HEK293 (cell line): ENCODE results near the gene NRF1.

Experiments used
- CTCF ChIA-PET: fragments of 350-600 bp; formaldehyde crosslinking; extraction: SDS; loops from one replicate; lab custom pipeline; 2021; ENCODE audit warnings: antibody characterized with exemption; lab: Yijun Ruan, JAX
- POLR2A ChIA-PET: fragments of 300-600 bp; formaldehyde crosslinking; extraction: SDS; loops from one replicate; lab custom pipeline; 2020; ENCODE audit warnings: antibody characterized with exemption, inconsistent platforms; lab: Yijun Ruan, JAX
- H3K27ac ChIP-seq: fragments of 200-500 bp; sonication (Bioruptor generic); 2 replicates; pipeline ENCODE4 v1.5.1; 2014; ENCODE audit warnings: low read depth, low read length, control low read depth, inconsistent platforms; ENCODE audit errors: extremely low read depth
- H3K36me3 ChIP-seq, 2 experiments: fragments of 200-500 bp in 1 of 2; sonication (Bioruptor generic) in 1 of 2; 1 replicate in 1 of 2; 2 replicates in 1 of 2; pipeline ENCODE4 v1.5.1; 2014 to 2017; ENCODE audit warnings: inconsistent platforms in 2 of 2, low read length in 2 of 2; ENCODE audit not compliant: control insufficient read depth in 2 of 2, insufficient read depth in 1 of 2
- H3K4me1 ChIP-seq: fragments of 200-500 bp; sonication (Bioruptor generic); 2 replicates; pipeline ENCODE4 v1.5.1; 2014; ENCODE audit warnings: mild to moderate bottlenecking, low read length, inconsistent platforms; ENCODE audit not compliant: control insufficient read depth, insufficient read depth
- H3K4me3 ChIP-seq: 2 replicates; pipeline ENCODE4 v1.5.1; 2011; ENCODE audit warnings: low read depth, mild to moderate bottlenecking, control low read depth, low read length, moderate library complexity
- H3K9me3 ChIP-seq: fragments of 200-500 bp; sonication (Bioruptor generic); 2 replicates; pipeline ENCODE4 v1.5.1; 2014; ENCODE audit warnings: low read depth, low read length, inconsistent platforms; ENCODE audit not compliant: control insufficient read depth, insufficient read depth
- GLI2 ChIP-seq: fragments of 450-650 bp; formaldehyde crosslinking; IDR thresholded peaks from 2 replicates; pipeline ENCODE4; 2017; ENCODE audit warnings: missing biosample characterization, missing genetic modification characterization, low read depth, borderline replicate concordance
- GLIS2 ChIP-seq: fragments of 450-650 bp; formaldehyde crosslinking; IDR thresholded peaks from 2 replicates; pipeline ENCODE4 v1.5.1; 2016; ENCODE audit warnings: missing biosample characterization, missing genetic modification characterization
- HOXC10 ChIP-seq: sonication (generic); formaldehyde crosslinking; IDR thresholded peaks from 2 replicates; pipeline ENCODE4 v1.8.1; 2023; ENCODE audit warnings: mild to moderate bottlenecking, missing genetic modification reagents
- KLF7 ChIP-seq: fragments of 450-650 bp; formaldehyde crosslinking; IDR thresholded peaks from 2 replicates; pipeline ENCODE4 v1.5.1; 2016; ENCODE audit warnings: missing biosample characterization, missing genetic modification characterization, borderline replicate concordance
- KLF8 ChIP-seq: fragments of 450-650 bp; formaldehyde crosslinking; IDR thresholded peaks from 2 replicates; pipeline ENCODE4 v1.5.1; 2016; ENCODE audit warnings: missing biosample characterization, missing genetic modification characterization
- RBAK ChIP-seq: fragments of 450-650 bp; formaldehyde crosslinking; IDR thresholded peaks from 2 replicates; pipeline ENCODE4 v1.5.1; 2016; ENCODE audit warnings: missing biosample characterization, missing genetic modification characterization
- REPIN1 ChIP-seq: fragments of 450-650 bp; formaldehyde crosslinking; IDR thresholded peaks from 2 replicates; pipeline ENCODE4 v1.5.1; 2017; ENCODE audit warnings: missing biosample characterization, missing genetic modification characterization, low read depth
- SETDB1 ChIP-seq: IDR thresholded peaks from one replicate; pipeline ENCODE4 v1.6.1; 2017; ENCODE audit warnings: mild to moderate bottlenecking, low read length, moderate library complexity, mixed read lengths; ENCODE audit not compliant: insufficient read length
- SP3 ChIP-seq: fragments of 450-650 bp; formaldehyde crosslinking; IDR thresholded peaks from 2 replicates; pipeline ENCODE4 v1.5.1; 2016; ENCODE audit warnings: missing biosample characterization, missing genetic modification characterization
- SP7 ChIP-seq: fragments of 450-650 bp; formaldehyde crosslinking; IDR thresholded peaks from 2 replicates; pipeline ENCODE4 v1.5.1; 2016; ENCODE audit warnings: missing biosample characterization, missing genetic modification characterization
- ZFP3 ChIP-seq: fragments of 450-650 bp; formaldehyde crosslinking; IDR thresholded peaks from 2 replicates; pipeline ENCODE4 v1.5.1; 2016; ENCODE audit warnings: low read depth, missing biosample characterization, missing genetic modification characterization
- ZNF202 ChIP-seq: fragments of 450-650 bp; formaldehyde crosslinking; IDR thresholded peaks from 2 replicates; pipeline ENCODE4 v1.5.1; 2016; ENCODE audit warnings: missing biosample characterization, missing genetic modification characterization, borderline replicate concordance
- ZNF266 ChIP-seq: fragments of 450-650 bp; formaldehyde crosslinking; IDR thresholded peaks from 2 replicates; pipeline ENCODE4 v1.5.1; 2016; ENCODE audit warnings: missing biosample characterization, missing genetic modification characterization, low read depth
- ZNF302 ChIP-seq: fragments of 450-650 bp; formaldehyde crosslinking; IDR thresholded peaks from 2 replicates; pipeline ENCODE4 v1.5.1; 2016; ENCODE audit warnings: missing biosample characterization, missing genetic modification characterization, low read depth
- ZNF324 ChIP-seq: fragments of 450-650 bp; formaldehyde crosslinking; IDR thresholded peaks from 2 replicates; pipeline ENCODE4 v1.5.1; 2016; ENCODE audit warnings: missing biosample characterization, missing genetic modification characterization
- ZNF366 ChIP-seq: fragments of 450-650 bp; formaldehyde crosslinking; conservative IDR thresholded peaks from 2 replicates; pipeline ENCODE4 v1.5.1; 2016; ENCODE audit warnings: missing biosample characterization, missing genetic modification characterization
- ZNF391 ChIP-seq: fragments of 450-650 bp; formaldehyde crosslinking; IDR thresholded peaks from 2 replicates; pipeline ENCODE4 v1.5.1; 2016; ENCODE audit warnings: low read depth, missing biosample characterization, missing genetic modification characterization, borderline replicate concordance
- ZNF621 ChIP-seq: fragments of 450-650 bp; formaldehyde crosslinking; IDR thresholded peaks from 2 replicates; pipeline ENCODE4 v1.5.1; 2017; ENCODE audit warnings: missing biosample characterization, missing genetic modification characterization
- ZNF654 ChIP-seq: fragments of 450-650 bp; formaldehyde crosslinking; IDR thresholded peaks from 2 replicates; pipeline ENCODE4 v1.5.1; 2016; ENCODE audit warnings: low read depth, missing biosample characterization, missing genetic modification characterization
- ZNF664 ChIP-seq: fragments of 450-650 bp; formaldehyde crosslinking; IDR thresholded peaks from 2 replicates; pipeline ENCODE4 v1.5.1; 2016; ENCODE audit warnings: missing biosample characterization, missing genetic modification characterization
- TF ChIP-seq, protein P1 (sequence below): fragments of 450-650 bp; formaldehyde crosslinking; IDR thresholded peaks from 2 replicates; pipeline ENCODE4 v1.5.1; 2016; ENCODE audit warnings: missing biosample characterization, missing genetic modification characterization
- TF ChIP-seq, protein P2 (sequence below): fragments of 450-650 bp; formaldehyde crosslinking; IDR thresholded peaks from 2 replicates; pipeline ENCODE4 v1.5.1; 2016; ENCODE audit warnings: missing biosample characterization, missing genetic modification characterization
- TF ChIP-seq, protein P3 (sequence below): fragments of 450-650 bp; formaldehyde crosslinking; IDR thresholded peaks from 2 replicates; pipeline ENCODE4 v1.5.1; 2016; ENCODE audit warnings: missing biosample characterization, missing genetic modification characterization
- TF ChIP-seq, protein P4 (sequence below): fragments of 450-650 bp; formaldehyde crosslinking; IDR thresholded peaks from 2 replicates; pipeline ENCODE4 v1.5.1; 2016; ENCODE audit warnings: missing biosample characterization, missing genetic modification characterization

NRF1 gene

DNA sequence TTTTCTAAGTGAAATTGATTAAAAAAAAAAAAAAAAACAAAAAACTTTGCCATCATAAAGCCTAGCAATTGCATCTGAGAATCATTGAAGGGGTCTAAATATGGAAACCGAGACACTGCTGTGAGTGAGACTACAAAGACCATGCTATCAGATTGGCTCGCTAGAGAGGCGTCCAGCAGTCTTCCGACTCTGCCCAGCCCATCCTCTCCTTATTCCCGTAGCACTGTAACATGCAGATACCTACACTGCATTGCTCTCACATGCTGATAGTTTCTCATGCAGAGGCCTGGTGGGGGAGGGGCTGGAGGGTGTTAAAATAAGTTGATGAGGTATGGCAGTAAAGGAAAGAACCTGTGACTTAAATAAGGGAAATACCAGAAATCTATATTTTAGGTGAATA, 130.7 kb downstream of the NRF1 start:
- POLR2A ChIA-PET, result no interaction called here
- CTCF ChIA-PET, result no interaction called here
- no peaks in the 10 kb centered on the region for H3K9me3 ChIP-seq
- TF ChIP-seq KLF8 (tag by site-specific recombination) (no peak), ZNF391 (no peak), ZNF664 (no peak), ZNF324 (tag by site-specific recombination) (no peak)
- TF ChIP-seq, protein P1, sequence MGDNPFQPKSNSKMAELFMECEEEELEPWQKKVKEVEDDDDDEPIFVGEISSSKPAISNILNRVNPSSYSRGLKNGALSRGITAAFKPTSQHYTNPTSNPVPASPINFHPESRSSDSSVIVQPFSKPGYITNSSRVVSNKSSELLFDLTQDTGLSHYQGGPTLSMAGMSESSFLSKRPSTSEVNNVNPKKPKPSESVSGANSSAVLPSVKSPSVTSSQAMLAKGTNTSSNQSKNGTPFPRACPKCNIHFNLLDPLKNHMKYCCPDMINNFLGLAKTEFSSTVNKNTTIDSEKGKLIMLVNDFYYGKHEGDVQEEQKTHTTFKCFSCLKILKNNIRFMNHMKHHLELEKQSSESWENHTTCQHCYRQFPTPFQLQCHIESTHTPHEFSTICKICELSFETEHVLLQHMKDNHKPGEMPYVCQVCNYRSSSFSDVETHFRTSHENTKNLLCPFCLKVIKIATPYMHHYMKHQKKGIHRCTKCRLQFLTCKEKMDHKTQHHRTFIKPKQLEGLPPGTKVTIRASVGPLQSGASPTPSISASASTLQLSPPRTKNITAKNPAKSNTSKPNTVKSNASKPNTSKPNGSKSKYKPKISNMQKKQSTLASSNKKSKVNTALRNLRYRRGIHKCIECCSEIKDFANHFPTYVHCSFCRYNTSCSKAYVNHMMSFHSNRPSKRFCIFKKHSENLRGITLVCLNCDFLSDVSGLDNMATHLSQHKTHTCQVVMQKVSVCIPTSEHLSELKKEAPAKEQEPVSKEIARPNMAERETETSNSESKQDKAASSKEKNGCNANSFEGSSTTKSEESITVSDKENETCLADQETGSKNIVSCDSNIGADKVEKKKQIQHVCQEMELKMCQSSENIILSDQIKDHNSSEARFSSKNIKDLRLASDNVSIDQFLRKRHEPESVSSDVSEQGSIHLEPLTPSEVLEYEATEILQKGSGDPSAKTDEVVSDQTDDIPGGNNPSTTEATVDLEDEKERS, result no peak
- no peak overlapping the region for H3K27ac ChIP-seq
- peaks cover 0 to 28% of the 10 kb centered on the region in 2 experiments; a peak in 1 of 3 replicates for H3K36me3 ChIP-seq
- H3K4me1 ChIP-seq, result no peaks in the 10 kb centered on the region; the same call in 1 of the 2 replicates
- no peak overlapping the region for H3K4me3 ChIP-seq

DNA sequence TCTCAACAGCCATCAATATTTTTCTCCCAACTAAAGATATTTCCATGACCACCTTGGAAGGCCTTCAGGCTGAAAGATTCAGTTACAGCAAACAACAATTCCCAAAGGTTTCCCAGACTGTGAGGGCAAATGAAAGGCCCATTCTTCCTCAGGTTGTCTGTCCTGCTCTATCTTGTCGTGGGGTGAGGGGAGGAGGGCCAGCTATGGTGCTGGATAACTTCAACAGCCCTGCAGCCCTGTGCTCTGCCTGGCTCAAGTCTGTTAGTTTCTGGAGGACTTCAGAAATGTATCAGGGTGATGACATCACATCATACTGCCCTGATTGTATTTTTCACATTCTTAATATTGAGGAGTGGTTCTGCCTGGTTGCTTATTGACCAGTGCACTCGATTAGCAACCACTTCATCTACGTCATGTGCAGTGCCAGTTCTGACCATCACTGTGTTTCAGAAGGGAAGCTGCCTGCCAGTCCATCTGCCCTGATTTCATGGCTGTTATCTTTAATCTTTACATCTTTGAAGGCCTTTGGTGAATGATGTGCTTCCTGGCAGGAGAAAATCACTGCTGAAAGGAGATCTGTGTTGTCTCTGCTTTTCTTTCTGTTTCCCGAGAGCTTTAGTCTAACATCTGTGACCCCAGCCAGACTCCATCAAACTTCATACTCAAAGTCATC, 135.5 kb downstream of the NRF1 start:
- ChIA-PET POLR2A (interaction anchor here (0.6 kb wide), 1 partner anchor 79 kb away, joined by 3 read pairs; no protein-coding TSS in a partner anchor), CTCF (interaction anchor here (0.5 kb wide), 1 partner anchor 406 kb away, joined by 4 read pairs; no protein-coding TSS in a partner anchor)
- H3K4me3 ChIP-seq, result no peak overlapping the region
- no peaks in the 10 kb centered on the region; the same call in 1 of the 2 replicates for H3K4me1 ChIP-seq
- H3K27ac ChIP-seq, result no peak overlapping the region
- H3K9me3 ChIP-seq, result no peaks in the 10 kb centered on the region
- H3K36me3 ChIP-seq, result peaks cover 4 to 27% of the 10 kb centered on the region in 2 experiments; a peak in 2 of 3 replicates
- TF ChIP-seq, protein P2, sequence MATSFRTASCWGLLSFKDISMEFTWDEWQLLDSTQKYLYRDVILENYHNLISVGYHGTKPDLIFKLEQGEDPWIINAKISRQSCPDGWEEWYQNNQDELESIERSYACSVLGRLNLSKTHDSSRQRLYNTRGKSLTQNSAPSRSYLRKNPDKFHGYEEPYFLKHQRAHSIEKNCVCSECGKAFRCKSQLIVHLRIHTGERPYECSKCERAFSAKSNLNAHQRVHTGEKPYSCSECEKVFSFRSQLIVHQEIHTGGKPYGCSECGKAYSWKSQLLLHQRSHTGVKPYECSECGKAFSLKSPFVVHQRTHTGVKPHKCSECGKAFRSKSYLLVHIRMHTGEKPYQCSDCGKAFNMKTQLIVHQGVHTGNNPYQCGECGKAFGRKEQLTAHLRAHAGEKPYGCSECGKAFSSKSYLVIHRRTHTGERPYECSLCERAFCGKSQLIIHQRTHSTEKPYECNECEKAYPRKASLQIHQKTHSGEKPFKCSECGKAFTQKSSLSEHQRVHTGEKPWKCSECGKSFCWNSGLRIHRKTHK (tag by site-specific recombination), result no peak
- TF ChIP-seq GLIS2 (tag by site-specific recombination) (no peak), ZNF302 (tag by site-specific recombination) (no peak), ZNF654 (tag by site-specific recombination) (no peak), ZNF366 (tag by site-specific recombination) (no peak), SP7 (tag by site-specific recombination) (no peak), HOXC10 (no peak), ZNF621 (tag by site-specific recombination) (no peak), GLI2 (tag by site-specific recombination) (no peak), SETDB1 (no peak), ZFP3 (tag by site-specific recombination) (no peak), ZNF266 (tag by site-specific recombination) (no peak), KLF7 (tag by site-specific recombination) (no peak), ZNF202 (tag by site-specific recombination) (no peak), RBAK (tag by site-specific recombination) (no peak), REPIN1 (tag by site-specific recombination) (no peak), SP3 (tag by site-specific recombination) (no peak)
- TF ChIP-seq, protein P3, sequence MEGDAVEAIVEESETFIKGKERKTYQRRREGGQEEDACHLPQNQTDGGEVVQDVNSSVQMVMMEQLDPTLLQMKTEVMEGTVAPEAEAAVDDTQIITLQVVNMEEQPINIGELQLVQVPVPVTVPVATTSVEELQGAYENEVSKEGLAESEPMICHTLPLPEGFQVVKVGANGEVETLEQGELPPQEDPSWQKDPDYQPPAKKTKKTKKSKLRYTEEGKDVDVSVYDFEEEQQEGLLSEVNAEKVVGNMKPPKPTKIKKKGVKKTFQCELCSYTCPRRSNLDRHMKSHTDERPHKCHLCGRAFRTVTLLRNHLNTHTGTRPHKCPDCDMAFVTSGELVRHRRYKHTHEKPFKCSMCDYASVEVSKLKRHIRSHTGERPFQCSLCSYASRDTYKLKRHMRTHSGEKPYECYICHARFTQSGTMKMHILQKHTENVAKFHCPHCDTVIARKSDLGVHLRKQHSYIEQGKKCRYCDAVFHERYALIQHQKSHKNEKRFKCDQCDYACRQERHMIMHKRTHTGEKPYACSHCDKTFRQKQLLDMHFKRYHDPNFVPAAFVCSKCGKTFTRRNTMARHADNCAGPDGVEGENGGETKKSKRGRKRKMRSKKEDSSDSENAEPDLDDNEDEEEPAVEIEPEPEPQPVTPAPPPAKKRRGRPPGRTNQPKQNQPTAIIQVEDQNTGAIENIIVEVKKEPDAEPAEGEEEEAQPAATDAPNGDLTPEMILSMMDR (tag by site-specific recombination), result no peak
- TF ChIP-seq, protein P4, sequence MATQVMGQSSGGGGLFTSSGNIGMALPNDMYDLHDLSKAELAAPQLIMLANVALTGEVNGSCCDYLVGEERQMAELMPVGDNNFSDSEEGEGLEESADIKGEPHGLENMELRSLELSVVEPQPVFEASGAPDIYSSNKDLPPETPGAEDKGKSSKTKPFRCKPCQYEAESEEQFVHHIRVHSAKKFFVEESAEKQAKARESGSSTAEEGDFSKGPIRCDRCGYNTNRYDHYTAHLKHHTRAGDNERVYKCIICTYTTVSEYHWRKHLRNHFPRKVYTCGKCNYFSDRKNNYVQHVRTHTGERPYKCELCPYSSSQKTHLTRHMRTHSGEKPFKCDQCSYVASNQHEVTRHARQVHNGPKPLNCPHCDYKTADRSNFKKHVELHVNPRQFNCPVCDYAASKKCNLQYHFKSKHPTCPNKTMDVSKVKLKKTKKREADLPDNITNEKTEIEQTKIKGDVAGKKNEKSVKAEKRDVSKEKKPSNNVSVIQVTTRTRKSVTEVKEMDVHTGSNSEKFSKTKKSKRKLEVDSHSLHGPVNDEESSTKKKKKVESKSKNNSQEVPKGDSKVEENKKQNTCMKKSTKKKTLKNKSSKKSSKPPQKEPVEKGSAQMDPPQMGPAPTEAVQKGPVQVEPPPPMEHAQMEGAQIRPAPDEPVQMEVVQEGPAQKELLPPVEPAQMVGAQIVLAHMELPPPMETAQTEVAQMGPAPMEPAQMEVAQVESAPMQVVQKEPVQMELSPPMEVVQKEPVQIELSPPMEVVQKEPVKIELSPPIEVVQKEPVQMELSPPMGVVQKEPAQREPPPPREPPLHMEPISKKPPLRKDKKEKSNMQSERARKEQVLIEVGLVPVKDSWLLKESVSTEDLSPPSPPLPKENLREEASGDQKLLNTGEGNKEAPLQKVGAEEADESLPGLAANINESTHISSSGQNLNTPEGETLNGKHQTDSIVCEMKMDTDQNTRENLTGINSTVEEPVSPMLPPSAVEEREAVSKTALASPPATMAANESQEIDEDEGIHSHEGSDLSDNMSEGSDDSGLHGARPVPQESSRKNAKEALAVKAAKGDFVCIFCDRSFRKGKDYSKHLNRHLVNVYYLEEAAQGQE, result no peak
